SU-DHL-6 (cell line): ENCODE data around the gene GATD1.

Experiments
- H2AFZ ChIP-seq: fragments of 200-600 bp; sonication (generic); 2 replicates; pipeline ENCODE4 v1.6.1; 2014; ENCODE audit warnings: low read depth, mild to moderate bottlenecking, moderate library complexity, mixed read lengths, antibody characterized with exemption, low read length; ENCODE audit not compliant: severe bottlenecking
- H3F3A ChIP-seq: fragments of 200-600 bp; shearing (Covaris generic); 2 replicates; pipeline ENCODE4 v1.6.0; 2016; ENCODE audit warnings: antibody characterized with exemption, mild to moderate bottlenecking; ENCODE audit not compliant: insufficient read depth
- H3K27ac ChIP-seq: fragments of 200-600 bp; sonication (generic); 2 replicates; pipeline ENCODE4 v1.5.1; 2016; ENCODE audit warnings: low read depth, mild to moderate bottlenecking, low read length, moderate library complexity, mixed read lengths
- H3K27me3 ChIP-seq: fragments of 200-600 bp; sonication (generic), shearing (Covaris generic); 2 replicates; pipeline ENCODE4 v1.6.0; 2014; ENCODE audit warnings: mild to moderate bottlenecking, low read length
- H3K36me3 ChIP-seq: fragments of 200-600 bp; sonication (generic); 2 replicates; pipeline ENCODE4 v1.6.1; 2014; ENCODE audit warnings: mild to moderate bottlenecking, low read length, mixed read lengths
- H3K4me2 ChIP-seq: fragments of 300-600, 200-600 bp; shearing (Covaris generic), sonication (generic); 2 replicates; pipeline ENCODE4 v1.6.0; 2014; ENCODE audit warnings: low read length, low read depth, mild to moderate bottlenecking; ENCODE audit not compliant: poor library complexity, severe bottlenecking
- H3K4me3 ChIP-seq: fragments of 200-600 bp; sonication (generic); 2 replicates; pipeline ENCODE4 v1.5.1; 2014; ENCODE audit warnings: antibody characterized with exemption, low read length, mild to moderate bottlenecking, mixed read lengths; ENCODE audit not compliant: insufficient read depth, poor library complexity, severe bottlenecking
- H3K79me2 ChIP-seq: fragments of 200-600 bp; sonication (generic); 2 replicates; pipeline ENCODE4 v1.6.1; 2014; ENCODE audit warnings: mild to moderate bottlenecking, low read length, moderate library complexity; ENCODE audit not compliant: insufficient read depth
- H3K9ac ChIP-seq: fragments of 200-600 bp; sonication (generic); 2 replicates; pipeline ENCODE4 v1.7.0; 2014; ENCODE audit warnings: mild to moderate bottlenecking, low read length
- H3K9me2 ChIP-seq: fragments of 200-600 bp; sonication (generic); replicated peaks from 2 replicates; pipeline ENCODE4 v1.6.1; 2014; ENCODE audit warnings: low read length; ENCODE audit not compliant: insufficient read depth
- H3K9me3 ChIP-seq: fragments of 200-600 bp; sonication (generic); 2 replicates; pipeline ENCODE4 v1.6.1; 2014; ENCODE audit warnings: low read length, mixed read lengths; ENCODE audit not compliant: insufficient read depth
- H4K20me1 ChIP-seq: fragments of 200-600 bp; sonication (generic); 2 replicates; pipeline ENCODE4 v1.6.1; 2014; ENCODE audit warnings: low read depth, mild to moderate bottlenecking, antibody characterized with exemption, low read length, moderate library complexity, mixed read lengths
- CTCF ChIP-seq: fragments of 200-600 bp; sonication (generic); IDR thresholded peaks from one replicate; pipeline ENCODE4 v1.5.1; 2017; ENCODE audit warnings: antibody characterized with exemption, mild to moderate bottlenecking, low read length, moderate library complexity; ENCODE audit not compliant: insufficient read depth, poor library complexity, severe bottlenecking
- EZH2phosphoT487 ChIP-seq: fragments of 200-600 bp; sonication (generic), shearing (Covaris generic); conservative IDR thresholded peaks from 2 replicates; pipeline ENCODE4 v1.6.1; 2018; ENCODE audit warnings: mild to moderate bottlenecking, antibody characterized with exemption, low read length, moderate library complexity, mixed read lengths

Gene GATD1

GRCh38 chr11:813072-813455 lies 35.8 kb upstream of the GATD1 start:
- H3K4me2 ChIP-seq = no peak overlapping the region
- peaks cover 10% of the 10 kb centered on the region; the same call in 1 of the 2 replicates for H4K20me1 ChIP-seq
- TF ChIP-seq CTCF (no peak), EZH2phosphoT487 (no peak)
- H3K4me3 ChIP-seq = no peak overlapping the region
- H3K27me3 ChIP-seq = no peaks in the 10 kb centered on the region
- no peaks in the 10 kb centered on the region for H3K9me2 ChIP-seq
- no peak overlapping the region for H3K27ac ChIP-seq
- peaks cover 48% of the 10 kb centered on the region for H3F3A ChIP-seq
- peaks cover 25% of the 10 kb centered on the region for H3K36me3 ChIP-seq
- H2AFZ ChIP-seq = no peak overlapping the region
- H3K79me2 ChIP-seq = peaks cover 32% of the 10 kb centered on the region
- no peaks in the 10 kb centered on the region for H3K9me3 ChIP-seq
- no peak overlapping the region for H3K9ac ChIP-seq

GRCh38 chr11:812390-812789 lies 35.1 kb upstream of the GATD1 start:
- Histone ChIP-seq H2AFZ (no peak overlapping the region), H3K9me3 (no peaks in the 10 kb centered on the region), H4K20me1 (peaks cover 10% of the 10 kb centered on the region; the same call in 1 of the 2 replicates), H3K9ac (no peak overlapping the region), H3K9me2 (no peaks in the 10 kb centered on the region), H3K27me3 (no peaks in the 10 kb centered on the region), H3K36me3 (peaks cover 25% of the 10 kb centered on the region), H3K79me2 (peaks cover 36% of the 10 kb centered on the region), H3K4me2 (no peak overlapping the region), H3F3A (peaks cover 53% of the 10 kb centered on the region), H3K27ac (no peak overlapping the region), H3K4me3 (no peak overlapping the region)
- TF ChIP-seq CTCF = no peak
- no peak for TF ChIP-seq EZH2phosphoT487

- H2AFZ ChIP-seq = no peak overlapping the region
- peak overlapping the region; percentile 95 for H3K9ac ChIP-seq
- TF ChIP-seq CTCF (no peak), EZH2phosphoT487 (no peak)
- peaks cover 36% of the 10 kb centered on the region for H3K79me2 ChIP-seq
- H4K20me1 ChIP-seq = peaks cover 10% of the 10 kb centered on the region; the same call in 1 of the 2 replicates
- peaks cover 25% of the 10 kb centered on the region for H3K36me3 ChIP-seq
- H3K4me3 ChIP-seq = peak overlapping the region; percentile 71
- no peaks in the 10 kb centered on the region for H3K9me3 ChIP-seq
- H3F3A ChIP-seq = peaks cover 53% of the 10 kb centered on the region
- no peaks in the 10 kb centered on the region for H3K9me2 ChIP-seq
- H3K4me2 ChIP-seq = peak overlapping the region; percentile 73
- H3K27me3 ChIP-seq = no peaks in the 10 kb centered on the region
- peak overlapping the region; percentile 85; the same call in 1 of the 2 replicates for H3K27ac ChIP-seq
Measured at GRCh38 chr11:811446-812245, 34.4 kb upstream of the GATD1 start.
